ENCODE data around the gene FHL2.

DNA sequence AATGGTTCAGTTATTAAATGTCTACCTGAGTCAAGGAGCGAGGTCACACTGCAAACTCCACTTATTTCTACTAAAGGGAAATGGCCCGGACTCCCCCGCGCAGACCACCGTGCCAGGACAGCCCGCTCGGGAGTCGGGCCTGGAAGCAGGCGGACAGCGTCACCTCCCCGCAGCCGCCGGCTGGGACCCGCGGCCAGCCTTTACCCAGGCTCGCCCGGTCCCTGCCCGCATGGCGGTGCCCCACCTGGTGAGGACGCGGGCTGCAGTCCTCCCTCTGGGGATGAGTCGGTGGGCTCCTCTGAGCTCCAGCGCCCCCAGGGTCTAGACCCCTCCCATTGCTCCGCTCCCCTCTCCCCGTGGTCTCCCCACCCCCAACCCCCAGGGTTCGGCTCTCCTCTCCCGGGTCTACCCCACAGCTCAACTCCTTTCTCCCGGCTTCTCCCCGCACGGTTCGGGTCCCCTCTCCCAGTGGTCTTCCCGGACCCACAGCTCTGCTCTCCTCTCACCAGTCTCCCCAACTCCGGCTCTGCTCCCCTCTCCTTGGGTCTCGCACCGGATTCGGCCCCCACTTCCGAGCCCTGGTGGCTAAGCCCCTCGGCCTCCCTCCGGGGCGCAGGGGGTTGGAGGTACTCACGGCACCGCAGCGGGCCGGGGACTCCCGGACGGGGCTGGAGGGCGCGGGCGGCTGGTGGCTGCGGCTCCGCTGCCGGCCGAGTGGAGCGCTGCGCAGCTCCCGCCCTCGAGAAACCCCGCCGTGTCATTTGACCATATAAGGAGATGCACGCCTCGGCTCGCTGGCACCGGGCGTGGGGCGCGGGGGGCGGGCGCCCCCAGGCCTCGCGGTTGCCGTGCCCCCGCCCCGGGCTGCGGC, at the start of gene FHL2:
- TF ChIP-seq YY1 (IDR thresholded peaks at IDR 0.05; ENCODE audit: insufficient read depth, insufficient read length) = no peak
- no peak for TF ChIP-seq ZNF274 (IDR thresholded peaks at IDR 0.05; ENCODE audit: low read depth, low read length)

All from NT2/D1 (cell line).